HG03095 (cell line): ENCODE data around the gene PLEKHG3.
"Not testable (repeated sequence)": the region's sequence is repeated elsewhere in the genome, so short reads cannot be mapped to it uniquely, and the experiment has no call there.

Experiments used
- ATAC-seq: cut with Tn5 transposase; IDR thresholded peaks from one replicate; pipeline ENCODE4 v1.9.1; 2021; ENCODE audit warnings: moderate library complexity; ENCODE audit not compliant: unreplicated experiment

Gene PLEKHG3

DNA sequence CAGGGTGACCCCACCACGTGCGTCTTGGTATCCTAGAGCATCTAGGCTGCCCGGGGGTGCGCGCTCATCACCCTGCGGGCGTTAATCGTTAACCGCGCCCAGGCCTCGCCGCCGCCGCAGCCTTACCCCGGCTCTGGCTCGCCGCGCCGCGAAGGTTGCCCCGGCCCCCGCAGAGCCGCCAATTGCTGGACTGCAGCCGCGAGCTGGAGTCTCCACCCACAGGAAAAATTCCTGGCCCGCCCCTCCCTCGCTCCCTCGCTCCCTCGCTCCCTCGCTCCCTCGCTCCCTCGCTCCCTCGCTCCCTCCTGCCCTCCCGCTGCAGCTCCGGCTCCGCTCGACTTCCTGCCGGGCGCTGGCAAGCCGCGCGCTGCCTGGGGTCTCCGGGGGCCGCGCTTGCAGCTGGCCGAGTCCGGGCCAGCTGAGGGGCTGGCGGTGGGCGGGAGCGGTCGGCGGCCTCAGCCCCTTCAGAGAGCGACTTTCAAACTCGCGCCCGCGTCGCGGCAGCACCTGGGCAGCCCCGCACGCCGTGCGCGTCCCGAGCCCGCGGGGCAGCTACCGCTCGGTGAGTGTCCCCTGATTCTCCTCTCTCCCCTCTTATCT is at the start of gene PLEKHG3:
Gene PLEKHG3 (plus strand): TSS at position 282 of the 600 bp plus-strand sequence. CDS start 23,208 bp downstream, outside the sequence.
- no peak for ATAC-seq

DNA sequence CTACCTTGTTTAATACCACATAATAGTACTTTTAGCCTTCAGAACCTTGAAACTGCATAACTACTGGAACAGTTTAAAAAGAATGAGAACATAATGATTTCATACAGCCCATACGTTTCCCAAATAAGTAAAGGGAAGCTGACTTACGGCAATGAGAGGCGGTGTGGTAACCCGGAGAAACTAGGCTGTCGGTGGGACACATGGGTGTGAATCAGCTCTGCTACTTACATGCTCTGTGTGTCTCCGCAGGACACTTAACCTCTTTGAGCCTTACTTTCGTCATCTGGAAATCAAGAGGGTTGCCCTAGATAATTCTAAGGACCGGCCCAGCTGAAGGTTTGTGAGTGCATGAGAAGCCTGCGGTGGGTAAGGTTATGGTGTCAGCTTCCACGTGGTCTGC is 49.3 kb upstream of the PLEKHG3 start:
- no peak for ATAC-seq

DNA sequence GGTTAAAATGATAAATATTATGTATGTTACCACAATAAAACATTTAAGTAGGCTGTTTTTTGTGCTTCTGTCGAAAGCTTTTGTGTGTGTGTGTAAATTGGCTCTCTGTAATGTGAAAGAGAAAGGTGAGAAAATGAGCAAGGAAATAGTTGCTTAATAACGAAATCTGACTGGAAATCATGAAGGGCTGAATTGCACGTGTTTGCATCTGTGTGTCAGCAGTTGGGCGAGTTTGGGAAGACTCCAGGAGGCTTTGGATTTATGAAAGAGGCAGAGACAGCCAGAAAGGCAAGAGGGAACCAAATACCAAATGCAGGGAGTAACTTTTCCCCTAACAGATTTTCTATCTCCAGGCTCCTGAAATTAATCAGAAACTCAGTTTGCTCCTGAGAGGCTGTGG is 47.2 kb upstream of the PLEKHG3 start:
- no peak for ATAC-seq

DNA sequence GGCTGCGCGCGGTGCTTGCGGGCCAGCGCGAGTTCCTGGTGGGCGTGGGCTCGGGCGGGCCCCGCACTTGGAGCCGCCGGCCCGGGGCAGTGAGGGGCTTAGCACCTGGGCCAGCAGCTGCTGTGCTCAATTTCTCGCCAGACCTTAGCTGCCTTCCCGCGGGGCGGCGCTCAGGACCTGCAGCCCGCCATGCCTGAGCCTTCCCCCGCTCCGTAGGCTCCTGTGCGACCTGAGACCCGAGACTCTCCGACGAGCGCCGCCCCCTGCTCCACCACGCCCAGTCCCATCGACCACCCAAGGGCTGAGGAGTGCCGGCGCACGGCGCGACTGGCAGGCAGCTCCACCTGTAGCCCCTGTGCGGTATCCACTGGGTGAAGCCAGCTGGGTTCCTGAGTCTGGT is 46.0 kb upstream of the PLEKHG3 start:
- no peak for ATAC-seq

DNA sequence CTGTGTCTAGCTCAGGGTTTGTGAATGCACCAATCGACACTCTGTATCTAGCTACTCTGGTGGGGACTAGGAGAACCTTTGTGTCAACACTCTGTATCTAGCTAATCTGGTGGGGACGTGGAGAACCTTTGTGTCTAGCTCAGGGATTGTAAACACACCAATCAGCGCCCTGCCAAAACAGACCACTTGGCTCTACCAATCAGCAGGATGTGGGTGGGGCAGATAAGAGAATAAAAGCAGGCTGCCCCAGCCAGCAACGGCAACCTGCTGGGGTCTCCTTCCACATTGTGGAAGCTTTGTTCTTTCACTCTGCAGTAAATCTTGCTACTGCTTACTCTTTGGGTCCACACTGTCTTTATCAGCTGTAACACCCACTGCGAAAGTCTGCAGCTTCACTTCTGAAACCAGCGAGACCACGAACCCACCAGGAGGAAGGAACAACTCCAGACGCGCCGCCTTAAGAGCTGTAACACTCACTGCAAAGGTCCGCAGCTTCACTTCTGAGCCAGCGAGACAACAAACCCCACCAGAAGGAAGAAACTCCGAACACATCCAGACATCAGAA is 45.4 kb upstream of the PLEKHG3 start:
- not testable (repeated sequence) for ATAC-seq

DNA sequence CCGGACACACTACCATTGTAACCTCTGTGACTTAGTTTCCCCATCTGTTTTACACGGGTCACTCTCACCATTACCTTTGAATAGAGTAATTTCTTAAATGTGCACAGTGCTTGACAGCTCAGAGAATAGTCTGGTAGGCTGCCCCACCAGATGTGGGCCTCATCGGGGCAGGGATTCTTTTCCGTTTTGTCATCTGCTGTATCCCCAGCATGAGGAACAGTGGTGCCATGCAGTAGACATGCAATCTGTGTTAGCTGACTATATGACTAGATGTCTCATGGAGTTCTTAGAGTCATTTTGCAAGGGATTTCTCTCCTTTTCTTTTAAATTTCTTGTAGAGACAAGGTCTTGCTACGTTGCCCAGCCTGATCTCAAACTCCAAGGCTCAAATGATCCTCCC is 44.9 kb upstream of the PLEKHG3 start:
- ATAC-seq: no peak

DNA sequence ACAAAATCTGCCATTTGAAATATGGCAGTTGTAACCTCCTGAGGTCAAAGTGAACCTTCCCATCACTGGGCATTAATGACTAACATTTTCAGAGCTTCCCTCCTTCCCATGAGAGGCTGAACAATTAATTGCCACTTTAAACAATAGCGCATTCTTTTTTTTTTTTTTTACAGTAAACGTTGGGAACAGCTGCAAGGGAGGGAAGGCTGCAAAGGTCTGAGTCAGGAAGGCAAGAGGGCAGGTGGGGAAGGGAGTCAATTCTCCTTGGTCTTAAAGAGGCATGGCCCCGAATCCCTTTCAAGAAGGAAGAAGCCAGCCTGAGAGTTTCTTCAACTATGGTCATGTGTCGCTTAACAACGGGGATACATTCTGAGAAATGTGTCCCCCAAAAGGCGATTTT is 41.0 kb upstream of the PLEKHG3 start:
- ATAC-seq: no peak

DNA sequence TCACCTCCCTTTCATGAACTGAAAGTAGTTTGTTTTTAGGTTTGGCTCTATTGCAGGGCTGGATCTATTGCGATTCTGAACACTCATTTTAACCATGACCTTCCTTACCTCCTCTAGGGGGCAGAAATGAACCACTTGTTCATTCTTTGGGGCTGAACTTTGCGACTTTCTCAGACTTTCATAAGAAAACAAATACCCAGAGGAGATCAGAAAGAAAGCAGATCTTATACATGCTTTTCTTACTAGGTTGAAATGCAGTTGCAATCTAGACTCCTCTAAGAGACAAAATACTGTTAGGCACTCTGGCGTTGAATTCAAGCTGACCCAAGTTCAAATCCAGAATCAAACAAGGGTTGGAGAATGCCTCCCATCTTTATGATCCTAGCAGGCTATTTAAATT is 32.6 kb upstream of the PLEKHG3 start:
- ATAC-seq: no peak

DNA sequence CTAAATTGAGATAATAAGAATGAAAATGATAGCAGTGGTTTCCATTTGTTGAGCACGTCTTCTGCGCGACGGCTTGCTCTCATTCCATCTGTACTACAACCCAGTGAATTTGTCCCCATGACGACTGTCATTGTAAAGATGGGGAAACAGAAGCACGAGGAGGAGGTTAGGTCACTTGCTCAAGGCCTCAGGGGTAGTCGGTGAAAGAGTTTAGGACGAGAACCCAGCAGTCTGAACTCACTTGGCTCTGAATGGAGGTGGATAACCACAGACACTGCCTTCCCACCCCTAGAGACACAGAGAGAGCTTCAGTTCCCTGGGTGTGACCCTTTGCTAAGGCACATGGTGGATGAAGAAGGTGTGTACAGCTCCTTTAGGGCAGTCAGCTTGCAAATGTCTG is 30.9 kb upstream of the PLEKHG3 start:
- ATAC-seq: no peak

DNA sequence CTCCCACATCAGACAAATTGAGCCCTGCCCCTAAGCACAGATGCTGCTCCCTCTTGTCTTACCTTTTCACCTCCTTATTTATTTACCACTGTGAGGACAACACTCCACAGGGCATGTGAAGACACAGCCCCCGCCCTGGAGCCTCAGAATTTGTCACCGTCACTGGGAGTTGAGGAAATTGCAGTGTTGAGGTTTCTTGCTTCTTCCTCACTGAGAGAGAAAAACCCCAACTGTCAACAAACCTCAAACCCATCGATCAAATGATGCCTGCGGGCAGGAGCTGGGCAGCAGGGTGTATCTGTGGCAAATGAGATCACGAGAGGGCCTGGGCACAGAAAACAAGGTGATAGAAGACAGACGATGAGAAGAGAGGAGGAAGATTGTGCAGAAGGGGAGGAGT is 30.5 kb upstream of the PLEKHG3 start:
- no peak for ATAC-seq

DNA sequence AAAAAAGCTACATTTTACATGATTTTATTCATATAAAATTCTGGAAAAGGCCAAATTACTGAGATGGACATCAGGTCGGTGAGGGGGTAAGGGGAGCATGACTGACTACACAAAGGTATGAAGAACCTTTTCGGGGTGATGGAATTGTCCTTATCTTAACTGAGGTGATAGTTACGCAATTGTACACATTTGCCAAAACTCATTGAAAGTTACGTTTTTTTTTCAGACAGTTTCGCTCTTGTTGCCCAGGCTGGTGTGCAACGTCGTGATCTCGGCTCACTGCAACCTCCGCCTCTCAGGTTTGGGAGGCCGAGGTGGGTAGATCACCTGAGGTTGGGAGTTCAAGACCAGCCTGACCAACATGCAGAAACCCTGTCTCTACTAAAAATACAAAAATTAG is 29.4 kb upstream of the PLEKHG3 start:
- ATAC-seq: no peak

DNA sequence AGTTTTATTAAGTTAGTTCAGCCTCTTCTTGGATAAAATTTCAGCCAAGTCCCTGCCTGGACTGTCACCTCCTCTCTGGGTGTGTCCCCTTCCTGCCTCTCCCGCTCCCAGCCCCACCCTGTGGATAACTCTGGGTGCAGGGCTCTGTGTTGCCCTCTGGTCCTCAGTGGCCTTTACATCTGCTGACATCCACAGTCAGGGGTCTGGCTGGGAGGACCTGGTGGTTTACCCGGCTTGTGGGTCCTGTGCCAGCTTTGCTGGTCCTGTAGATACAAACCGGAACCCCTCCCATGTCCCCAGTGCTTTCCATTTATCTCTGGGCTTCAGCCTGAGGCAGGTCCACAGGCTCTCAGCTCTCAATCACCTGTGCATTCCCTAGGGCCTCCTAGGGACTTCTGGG is 28.9 kb upstream of the PLEKHG3 start:
- ATAC-seq: no peak

DNA sequence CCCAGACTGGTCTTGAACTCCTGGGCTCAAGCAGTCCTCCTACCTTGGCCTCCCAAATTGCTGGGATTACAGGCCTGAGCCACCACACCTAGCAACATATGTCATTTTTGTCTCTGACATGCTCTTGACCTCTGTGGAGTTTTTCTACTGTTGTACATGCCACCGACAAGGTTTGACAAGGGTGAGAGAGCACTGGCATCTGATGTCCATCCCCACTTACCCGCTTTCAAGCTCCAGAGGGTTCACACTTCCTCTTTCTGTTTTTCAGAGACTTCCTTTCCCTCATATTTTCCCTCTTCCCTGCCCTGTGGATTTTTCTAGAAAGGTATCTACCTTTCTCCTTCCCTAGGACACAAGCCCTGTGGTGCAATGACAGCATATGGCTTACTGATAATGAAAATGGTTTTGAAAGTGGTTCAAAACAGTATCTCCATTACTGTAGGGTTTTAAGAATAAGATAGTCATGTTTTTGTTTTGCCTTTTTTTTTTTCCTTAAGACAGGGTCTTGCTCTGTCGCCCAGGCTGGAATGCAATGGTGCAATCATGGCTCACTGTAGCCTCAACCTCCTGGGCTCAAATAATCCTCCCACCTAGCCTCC is 27.7 kb upstream of the PLEKHG3 start:
- ATAC-seq: no peak

DNA sequence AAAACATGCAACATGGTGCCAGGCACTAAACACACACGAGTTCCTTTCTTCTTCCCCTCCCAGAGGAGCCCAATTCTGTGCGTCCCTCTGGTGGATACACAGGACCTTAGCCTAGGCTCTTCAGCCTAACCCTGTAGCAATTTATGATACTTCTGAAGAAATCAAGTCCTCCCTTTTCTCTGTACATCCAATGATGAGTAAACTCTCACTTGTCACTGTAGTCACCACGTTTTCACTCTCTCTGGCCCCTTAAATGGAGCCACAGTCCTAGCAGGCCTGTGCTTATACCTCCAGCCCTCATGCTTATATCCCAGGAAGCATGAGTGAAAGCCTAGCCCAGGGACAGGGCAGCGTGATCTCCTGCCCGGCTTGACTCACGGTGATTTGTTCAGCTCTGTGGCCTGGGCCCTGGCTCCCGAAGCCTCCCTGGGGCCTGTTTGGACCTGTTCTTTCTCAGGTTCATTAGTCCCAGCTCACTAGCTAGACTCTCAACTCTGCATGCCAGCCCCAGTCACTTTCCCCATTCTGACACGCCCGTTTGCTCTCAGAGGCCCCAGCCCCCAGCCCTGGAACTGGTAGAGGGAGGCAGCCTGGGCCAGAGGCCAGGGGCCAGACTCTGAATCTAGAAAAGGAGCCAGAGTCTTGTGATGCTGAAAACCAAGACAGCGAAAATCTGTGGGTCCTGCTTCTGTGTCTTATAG is 24.1 kb upstream of the PLEKHG3 start:
- ATAC-seq: no peak

DNA sequence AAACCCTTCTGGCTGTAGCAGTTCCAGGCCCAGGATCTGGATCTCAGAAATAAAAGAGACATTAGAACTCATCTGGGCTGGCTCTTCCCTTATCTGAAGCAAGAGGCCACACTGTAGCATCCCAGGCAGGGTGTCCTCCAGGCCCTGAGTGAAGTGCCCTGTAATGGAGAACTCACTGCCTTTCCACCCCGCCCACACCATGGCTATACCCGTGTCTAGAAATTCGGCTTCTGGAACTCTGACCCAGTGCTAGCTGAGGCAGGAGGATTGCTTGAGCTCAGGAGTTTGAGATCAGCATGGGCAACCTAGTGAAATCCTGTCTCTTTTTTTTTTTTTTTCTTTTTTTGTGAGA is 23.5 kb upstream of the PLEKHG3 start:
- no peak for ATAC-seq

DNA sequence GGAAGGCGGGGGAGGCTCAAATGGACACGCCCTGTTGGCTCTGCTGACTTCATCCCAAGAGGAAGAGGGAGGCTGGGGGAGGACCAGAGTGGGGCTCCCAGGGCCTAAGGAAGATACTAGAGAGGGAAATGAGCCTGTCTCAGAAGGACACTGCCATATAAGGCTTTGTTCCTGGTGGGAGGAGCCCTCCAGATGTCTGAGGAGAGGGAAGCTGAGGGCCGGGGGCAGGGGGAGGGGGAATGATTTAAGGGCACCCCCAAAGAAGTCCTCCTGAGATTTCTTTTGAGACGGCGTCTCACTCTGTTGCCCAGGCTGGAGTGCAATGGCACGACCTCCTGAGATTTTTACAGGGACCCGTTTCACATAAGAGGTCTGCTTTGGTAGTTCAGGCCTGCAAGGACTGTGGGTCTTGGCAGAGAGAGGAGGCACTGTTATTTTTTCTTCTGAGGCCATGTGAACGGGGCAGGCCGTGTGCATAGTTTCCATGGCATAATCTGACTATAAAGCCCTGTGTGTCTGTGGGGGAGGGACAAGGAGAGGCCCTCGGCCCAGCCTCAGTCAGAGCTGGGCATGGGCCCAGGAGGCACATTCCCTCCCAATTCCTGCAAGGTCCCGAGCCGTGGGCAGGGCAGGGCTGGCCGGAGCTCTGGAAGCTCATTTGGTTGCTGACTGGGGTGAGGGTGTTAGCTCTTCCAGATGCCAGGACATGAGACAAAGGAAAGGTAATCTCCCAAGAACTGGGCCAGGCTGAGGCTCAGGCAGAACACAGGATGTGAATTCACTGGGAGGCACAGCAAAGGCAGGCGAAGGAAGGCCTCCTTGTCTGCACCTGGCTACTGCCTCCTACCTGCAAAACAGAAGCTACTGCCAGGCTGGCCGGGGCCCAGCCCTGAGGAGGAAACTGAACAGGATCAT is 22.2 kb upstream of the PLEKHG3 start:
- ATAC-seq: no peak

DNA sequence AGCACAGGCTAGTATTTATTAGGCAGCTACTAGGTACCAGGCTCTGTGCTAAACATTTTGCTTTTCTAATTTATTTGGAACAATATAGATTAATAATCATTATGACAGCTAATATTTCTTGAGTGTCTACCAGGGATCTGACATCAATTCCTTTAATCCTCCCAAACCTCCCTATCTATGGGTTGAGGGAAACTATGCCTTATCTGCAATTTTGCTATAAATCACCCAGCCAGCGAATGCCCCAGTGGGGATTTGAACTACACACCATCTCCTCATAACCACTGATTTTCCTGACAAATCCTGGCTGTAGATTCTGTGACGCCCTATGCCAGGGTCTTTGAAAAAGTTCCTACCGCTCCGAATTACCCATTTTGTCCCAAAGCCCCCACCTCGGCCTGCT is 21.4 kb upstream of the PLEKHG3 start:
- ATAC-seq: no peak

DNA sequence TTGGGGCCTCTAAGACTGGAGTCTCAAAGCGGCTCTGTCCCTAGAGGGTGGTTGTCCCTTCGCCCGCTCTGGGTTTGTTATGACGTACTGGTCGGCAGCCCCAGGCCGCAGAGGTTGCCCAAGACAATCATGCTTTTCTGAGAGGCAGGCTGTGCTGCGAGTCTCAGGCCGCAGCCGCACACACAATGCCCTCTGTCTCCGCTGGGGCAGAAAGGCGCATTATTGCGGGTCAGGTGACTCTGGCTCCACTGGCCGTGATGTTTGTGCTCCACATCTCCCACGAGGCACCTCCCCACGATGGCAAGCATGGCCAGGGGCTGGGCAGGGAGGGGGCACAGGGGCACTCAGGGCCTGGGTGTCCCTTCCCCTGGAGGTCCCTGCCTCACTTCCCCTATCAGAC is 21.0 kb upstream of the PLEKHG3 start:
- ATAC-seq: no peak

DNA sequence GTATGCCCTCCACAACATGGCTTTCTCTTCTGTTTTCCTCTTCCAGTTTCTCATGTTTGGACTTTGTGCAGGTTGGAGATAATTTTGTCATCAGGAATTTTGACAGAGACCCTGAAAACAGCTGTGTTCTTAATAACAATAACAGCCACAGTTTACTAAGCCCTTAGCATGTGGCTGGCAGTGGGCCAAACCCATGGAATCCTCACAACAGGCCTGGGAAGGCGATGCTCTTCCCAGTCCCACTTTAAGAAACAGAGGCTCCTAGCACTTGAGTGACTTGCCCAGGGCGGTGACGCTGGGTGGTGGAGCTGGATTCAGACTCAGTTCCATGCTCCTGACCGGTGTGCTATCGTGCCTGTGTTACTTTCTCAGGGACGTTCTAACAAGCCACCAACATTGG is 20.1 kb upstream of the PLEKHG3 start:
- ATAC-seq: no peak

DNA sequence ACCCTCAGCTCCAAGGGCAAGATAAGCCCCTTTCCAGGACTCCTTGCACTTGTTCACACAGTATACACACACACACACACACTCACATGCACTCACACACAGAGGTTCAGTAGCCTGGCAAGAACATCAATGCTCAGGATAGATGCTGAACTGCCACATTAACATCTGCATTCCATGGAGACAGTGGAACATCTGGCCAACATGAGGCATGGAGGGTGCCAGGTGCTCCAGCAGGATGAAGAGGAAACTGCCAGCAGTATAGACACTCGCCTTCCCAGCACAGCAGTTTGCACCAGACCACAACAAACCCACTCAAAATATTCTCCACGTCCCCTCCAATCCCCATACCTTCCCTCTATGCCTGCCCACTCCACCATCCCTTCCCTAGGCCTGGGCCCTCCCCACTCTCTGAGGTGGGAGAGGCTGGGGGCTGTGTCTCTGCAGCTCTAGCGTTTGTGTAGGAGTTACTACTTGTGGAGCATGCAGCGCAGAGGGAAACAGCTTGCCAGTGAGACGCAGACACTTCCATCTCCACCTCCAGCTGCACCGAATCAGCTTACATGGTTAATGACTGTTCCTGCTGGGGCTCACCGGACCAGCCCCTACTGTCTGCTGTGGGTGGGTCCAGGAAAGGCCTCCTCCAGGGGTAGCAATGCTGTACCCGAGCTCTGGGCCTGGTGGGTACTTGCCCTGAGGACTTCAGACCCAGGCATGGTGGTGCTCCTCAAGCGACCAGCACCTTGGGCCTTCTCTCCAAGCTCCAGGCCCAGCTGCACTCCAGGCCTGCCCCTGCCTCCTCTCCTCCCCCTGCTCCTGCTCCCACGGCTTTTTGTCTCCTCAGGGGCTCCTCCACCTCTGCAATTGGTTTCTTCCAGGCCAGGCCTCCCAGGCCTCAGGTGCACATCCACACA is 18.6 kb upstream of the PLEKHG3 start:
- no peak for ATAC-seq
